ENCODE data around the gene PRDM1.

DNA sequence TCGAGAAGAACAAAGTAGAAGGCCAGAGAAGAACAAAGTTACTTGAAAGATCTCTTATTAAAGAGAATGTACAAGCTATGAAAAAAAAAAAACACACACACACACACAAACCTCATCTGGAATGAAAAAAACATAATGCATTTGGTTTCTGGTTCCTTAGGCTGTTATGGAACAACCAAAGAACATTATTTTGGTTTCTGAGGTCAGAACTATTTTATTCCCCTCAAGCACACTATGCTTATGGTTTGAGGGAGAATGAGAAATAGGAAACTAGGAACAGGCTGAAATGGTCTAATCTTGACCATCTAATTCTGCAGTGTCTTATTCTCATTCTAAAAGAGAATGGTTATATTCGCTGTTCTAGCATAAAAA is 8.8 kb downstream of the PRDM1 start:
- TF ChIP-seq GATA2 (IDR thresholded peaks at IDR 0.05; ENCODE audit: low read depth, low read length) = no peak
- TF ChIP-seq GATA3 (IDR thresholded peaks at IDR 0.05; ENCODE audit: low read depth, low read length) = no peak
